Measurements from ENCODE around the gene TRIM46. TPM values are rescaled to one million over a fixed set of nuclear protein-coding genes. Genes with fewer than 3 reads are reported as not detected.
A peak's percentile ranks its signal among the peaks of the same experiment; 100 is the strongest.

Gene TRIM46
- total RNA-seq, 4 donors from 2014 or later, result 6.0 to 20.4 (median 12.7) TPM

DNA sequence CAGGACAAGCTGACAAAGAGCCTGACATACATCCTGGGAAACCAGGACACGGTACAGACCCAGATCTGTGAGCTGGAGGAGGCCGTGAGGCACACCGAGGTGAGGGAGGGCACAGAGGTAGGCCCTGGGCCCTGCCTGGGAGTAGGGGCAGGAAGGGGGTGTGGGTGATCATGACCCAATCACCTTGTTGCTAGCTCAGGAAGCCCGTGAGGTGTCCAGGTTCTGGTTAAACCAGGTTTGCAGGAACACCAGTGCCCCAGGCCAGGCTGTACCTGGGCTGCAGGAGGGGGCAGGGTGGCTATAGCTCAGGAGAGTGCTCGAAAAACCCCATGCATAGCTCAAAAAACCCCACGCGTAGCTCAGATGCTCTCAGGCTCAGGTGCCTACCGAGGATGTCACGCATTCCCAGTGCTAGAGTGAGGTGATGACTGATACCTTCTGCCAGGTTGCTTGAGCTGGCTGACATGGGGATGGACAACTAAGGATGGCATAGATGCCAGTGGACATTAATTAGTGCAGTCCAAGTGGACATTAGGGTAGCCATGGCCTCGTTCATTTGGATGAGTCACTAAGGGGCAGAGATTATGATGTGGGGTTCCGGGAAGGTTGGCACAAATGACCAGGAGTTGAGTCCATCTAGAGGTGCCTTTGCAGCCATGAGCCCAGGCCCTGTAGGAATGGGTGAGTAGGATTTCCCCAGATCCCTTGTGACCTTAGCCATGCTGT lies 3.7 kb downstream of the TRIM46 start:
- Histone ChIP-seq H3K4me1 (peaks cover 0 to 67% (median 26%) of the 10 kb centered on the region in 4 donors), H3K9me3 (no peaks in the 10 kb centered on the region), H3K27me3 (peaks cover 0 to 13% of the 10 kb centered on the region in 2 donors), H3K36me3 (peaks cover 0 to 8% (median 0%) of the 10 kb centered on the region in 3 donors), H3K27ac (peak overlapping the region in 1 of 4 donors; percentile 77), H3K4me3 (no peak overlapping the region)
- 78 to 79% methylated on average over 9 to 11 of the region's 11 CpGs for WGBS, 2 donors
- TF ChIP-seq EP300 (IDR thresholded peaks at IDR 0.05) (no peak), POLR2A (IDR thresholded peaks at IDR 0.05) (no peak), CTCF (IDR thresholded peaks at IDR 0.05) (no peak)
- DNase-seq (ENCODE audit: low spot score in 2 of 2), result peak in 1 of 2 donors; percentile 4

GRCh38 chr1:155177918-155178281 lies 4.3 kb downstream of the TRIM46 start:
- 95 to 96% methylated on average over 9 of the region's 9 CpGs for WGBS, 2 donors
- no peaks in the 10 kb centered on the region for H3K9me3 ChIP-seq
- H3K27ac ChIP-seq, result peak overlapping the region in 2 of 4 donors; percentile 59 to 77
- TF ChIP-seq CTCF (IDR thresholded peaks at IDR 0.05), result no peak
- TF ChIP-seq POLR2A (IDR thresholded peaks at IDR 0.05), result no peak
- TF ChIP-seq EP300 (IDR thresholded peaks at IDR 0.05), result no peak
- H3K4me3 ChIP-seq, result peak overlapping the region in 2 of 4 donors; percentile 20 to 41
- peak in 1 of 2 donors; percentile 4 for DNase-seq (ENCODE audit: low spot score in 2 of 2)
- H3K27me3 ChIP-seq, result peaks cover 0 to 13% of the 10 kb centered on the region in 2 donors
- peaks cover 0 to 63% (median 23%) of the 10 kb centered on the region in 4 donors for H3K4me1 ChIP-seq
- H3K36me3 ChIP-seq, result peaks cover 0 to 8% (median 0%) of the 10 kb centered on the region in 3 donors

GRCh38 chr1:155178441-155179111 lies 4.9 kb downstream of the TRIM46 start:
- TF ChIP-seq CTCF (IDR thresholded peaks at IDR 0.05) (no peak), EP300 (IDR thresholded peaks at IDR 0.05) (peak in 1 of 2 donors; percentile 69)
- H3K36me3 ChIP-seq, result peaks cover 0 to 8% (median 0%) of the 10 kb centered on the region in 3 donors
- no peaks in the 10 kb centered on the region for H3K9me3 ChIP-seq
- H3K27me3 ChIP-seq, result peaks cover 0 to 13% of the 10 kb centered on the region in 2 donors
- peak overlapping the region in 3 of 4 donors; percentile 59 to 77 (median 69) for H3K27ac ChIP-seq
- peaks cover 0 to 59% (median 20%) of the 10 kb centered on the region in 4 donors for H3K4me1 ChIP-seq
- peak overlapping the region in 2 of 4 donors; percentile 20 to 41 for H3K4me3 ChIP-seq
- WGBS, 2 donors, result 60 to 62% methylated on average over 21 to 30 of the region's 30 CpGs
- peak in 1 of 2 donors; percentile 19 for DNase-seq (ENCODE audit: low spot score in 2 of 2)

DNA sequence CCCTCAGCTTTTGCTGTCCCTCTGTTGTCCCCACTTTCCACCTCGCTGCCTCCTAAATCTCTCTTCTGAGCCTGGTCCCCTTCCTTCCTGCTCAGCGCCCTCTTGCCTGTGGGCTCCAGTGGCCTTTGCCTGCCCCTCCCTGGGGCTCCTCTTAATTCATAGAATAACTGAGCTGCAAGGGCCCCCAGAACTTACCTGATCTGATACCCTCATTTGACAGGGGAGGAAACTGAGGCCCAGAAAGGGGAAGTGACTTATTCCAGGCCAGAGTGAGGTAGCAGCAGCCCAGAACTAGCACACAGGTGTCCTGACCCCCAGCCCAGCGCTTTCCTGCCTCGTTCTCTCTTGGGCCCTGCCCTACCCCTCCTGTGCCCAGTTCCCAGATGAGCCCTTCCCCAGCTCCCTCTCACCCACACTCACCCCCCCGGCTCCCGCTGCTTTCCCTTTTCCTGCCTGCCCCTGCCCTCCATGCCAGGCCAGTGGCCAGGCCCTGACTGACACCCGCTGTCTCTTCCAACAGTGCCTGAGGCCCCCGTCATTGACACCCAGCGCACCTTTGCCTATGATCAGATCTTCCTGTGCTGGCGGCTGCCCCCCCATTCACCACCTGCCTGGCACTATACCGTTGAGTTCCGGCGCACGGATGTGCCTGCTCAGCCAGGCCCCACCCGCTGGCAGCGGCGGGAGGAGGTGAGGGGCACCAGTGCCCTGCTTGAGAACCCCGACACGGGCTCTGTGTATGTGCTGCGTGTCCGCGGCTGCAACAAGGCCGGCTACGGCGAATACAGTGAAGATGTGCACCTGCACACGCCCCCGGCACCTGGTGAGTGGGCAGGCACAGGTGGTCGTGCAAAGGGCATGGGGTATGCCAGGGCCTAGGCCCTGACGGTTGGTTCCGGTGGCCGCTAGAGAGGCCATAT lies 5.7 kb downstream of the TRIM46 start:
- 93 to 95% methylated on average over 29 to 31 of the region's 31 CpGs for WGBS, 2 donors
- Histone ChIP-seq H3K27me3 (peaks cover 0 to 6% of the 10 kb centered on the region in 2 donors), H3K4me3 (no peak overlapping the region), H3K9me3 (no peaks in the 10 kb centered on the region), H3K27ac (peak overlapping the region in 3 of 4 donors; percentile 59 to 77 (median 69)), H3K4me1 (peaks cover 0 to 51% (median 13%) of the 10 kb centered on the region in 4 donors), H3K36me3 (peaks cover 0 to 8% (median 0%) of the 10 kb centered on the region in 3 donors)
- DNase-seq (ENCODE audit: low spot score in 2 of 2), result no peak
- TF ChIP-seq CTCF (IDR thresholded peaks at IDR 0.05), result no peak
- no peak for TF ChIP-seq EP300 (IDR thresholded peaks at IDR 0.05)
- TF ChIP-seq POLR2A (IDR thresholded peaks at IDR 0.05), result no peak

Measured in tibial nerve (tissue), 4 donors.